GM18907 (cell line): Measurements from ENCODE around the gene NACC2.
"Not testable (repeated sequence)": the region's sequence is repeated elsewhere in the genome, so short reads cannot be mapped to it uniquely, and the experiment has no call there.

Experiments
- ATAC-seq: cut with Tn5 transposase; IDR thresholded peaks from one replicate; pipeline ENCODE4 v1.9.1; 2021; ENCODE audit warnings: mild to moderate bottlenecking, moderate library complexity; ENCODE audit not compliant: unreplicated experiment

The NACC2 gene

GRCh38 chr9:136082496-136083361 is 12.4 kb downstream of the NACC2 start:
- no peak for ATAC-seq

GRCh38 chr9:136081826-136082495 is 13.1 kb downstream of the NACC2 start:
- no peak for ATAC-seq

- no peak for ATAC-seq
Observed at GRCh38 chr9:136081113-136081825, 13.8 kb downstream of the NACC2 start.

- no peak for ATAC-seq
Observed at GRCh38 chr9:136080716-136081112, 14.4 kb downstream of the NACC2 start.

- ATAC-seq = no peak
Observed at GRCh38 chr9:136079916-136080246, 15.2 kb downstream of the NACC2 start.

- no peak for ATAC-seq
Observed at GRCh38 chr9:136079211-136079915, 15.7 kb downstream of the NACC2 start.

GRCh38 chr9:136078498-136079011 is 16.5 kb downstream of the NACC2 start:
- no peak for ATAC-seq

GRCh38 chr9:136078024-136078423 is 17.1 kb downstream of the NACC2 start:
- ATAC-seq = no peak

- ATAC-seq = no peak
Observed at GRCh38 chr9:136077491-136077890, 17.6 kb downstream of the NACC2 start.

GRCh38 chr9:136075881-136076678 is 19.0 kb downstream of the NACC2 start:
- ATAC-seq = no peak

GRCh38 chr9:136075134-136075841 is 19.8 kb downstream of the NACC2 start:
- ATAC-seq = no peak

GRCh38 chr9:136074706-136075105 is 20.4 kb downstream of the NACC2 start:
- ATAC-seq = no peak

GRCh38 chr9:136062657-136063439 is 32.2 kb downstream of the NACC2 start:
- ATAC-seq = no peak

GRCh38 chr9:136061916-136062315 is 33.2 kb downstream of the NACC2 start:
- not testable (repeated sequence) for ATAC-seq

- no peak for ATAC-seq
Observed at GRCh38 chr9:136061405-136061804, 33.7 kb downstream of the NACC2 start.

- no peak for ATAC-seq
Observed at GRCh38 chr9:136060671-136061371, 34.3 kb downstream of the NACC2 start.

- ATAC-seq = no peak
Observed at GRCh38 chr9:136059851-136060670, 35.0 kb downstream of the NACC2 start.
